Ammon's horn (tissue), 1 donor: Measurements from ENCODE around the gene PRICKLE2.

Source experiments
- DNase-seq: peaks from one replicate; pipeline ENCODE4 v3.0.0-alpha.2; 2016; ENCODE audit warnings: low spot score

The PRICKLE2 gene

DNA sequence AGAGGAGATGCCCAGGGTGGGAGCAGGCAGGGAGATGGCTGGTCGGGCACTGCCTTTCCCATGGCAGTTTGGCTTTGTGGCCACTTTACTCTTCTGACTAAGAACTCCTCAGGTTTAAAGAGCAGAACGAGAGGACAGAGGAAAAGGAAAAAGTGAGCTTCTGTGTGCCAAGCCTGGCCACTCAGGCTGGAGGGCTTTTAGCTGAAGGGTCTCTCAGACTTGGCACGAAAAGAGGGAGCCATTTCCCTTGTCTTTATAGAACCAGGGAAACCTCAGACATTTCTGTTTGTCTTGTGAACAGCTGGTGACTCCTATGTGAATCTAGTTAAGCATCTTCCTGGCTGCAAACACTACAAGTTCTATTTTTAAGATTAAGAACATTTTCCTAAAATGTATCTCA is 178.7 kb downstream of the PRICKLE2 start:
- no peak for DNase-seq

DNA sequence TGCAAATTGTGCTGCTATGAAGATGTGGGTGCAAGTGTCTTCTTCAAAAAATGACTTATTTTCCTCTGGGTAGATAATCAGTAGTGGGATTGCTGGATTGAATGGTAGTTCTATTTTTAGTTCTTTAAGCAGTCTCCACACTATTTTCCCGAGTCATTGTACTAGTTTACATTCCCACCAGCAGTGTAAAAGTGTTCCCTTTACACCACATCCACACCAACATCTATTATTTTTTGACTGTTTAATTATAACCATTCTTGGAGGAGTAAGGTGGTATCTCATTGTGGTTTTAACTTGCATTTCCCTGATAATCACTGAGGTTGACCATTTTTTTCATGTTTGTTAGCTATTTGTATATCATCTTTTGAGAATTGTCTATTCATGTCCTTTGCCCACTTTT is 182.3 kb downstream of the PRICKLE2 start:
- no peak for DNase-seq
